ENCODE results near the gene AGPAT4.

AGPAT4 gene

DNA sequence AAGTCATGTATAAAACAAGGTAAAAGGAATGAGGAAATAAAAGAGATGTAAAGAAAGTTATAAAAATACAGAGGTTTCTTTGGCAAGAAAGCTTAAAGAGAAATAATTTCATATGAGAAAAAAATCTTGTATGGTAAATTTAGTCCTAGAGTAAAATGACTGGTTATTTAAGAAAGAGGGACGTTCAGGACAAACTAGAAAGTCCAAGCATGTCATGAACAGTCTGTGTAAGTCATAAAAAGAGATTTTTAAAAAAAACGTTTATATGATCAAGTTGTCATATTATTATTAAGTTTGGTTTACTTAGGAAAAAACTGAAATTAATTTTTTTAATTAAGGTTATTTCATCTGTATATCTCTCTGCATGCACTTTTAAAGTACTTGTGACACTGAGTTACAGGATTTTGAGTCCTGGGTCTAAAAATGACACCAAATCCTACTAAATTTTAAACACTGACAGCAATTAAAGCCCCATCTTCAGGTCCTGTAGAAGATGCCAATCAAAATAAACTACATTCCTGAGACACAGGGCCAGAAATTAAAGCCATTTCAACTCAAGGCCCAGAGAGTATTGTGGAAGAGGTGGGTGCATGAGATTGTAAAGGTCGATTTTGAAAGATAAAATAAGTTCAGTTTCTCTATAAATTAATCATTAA lies 62.4 kb downstream of the AGPAT4 start:
- no peak for DNase-seq (ENCODE audit: low read depth)
- TF ChIP-seq, protein P1, sequence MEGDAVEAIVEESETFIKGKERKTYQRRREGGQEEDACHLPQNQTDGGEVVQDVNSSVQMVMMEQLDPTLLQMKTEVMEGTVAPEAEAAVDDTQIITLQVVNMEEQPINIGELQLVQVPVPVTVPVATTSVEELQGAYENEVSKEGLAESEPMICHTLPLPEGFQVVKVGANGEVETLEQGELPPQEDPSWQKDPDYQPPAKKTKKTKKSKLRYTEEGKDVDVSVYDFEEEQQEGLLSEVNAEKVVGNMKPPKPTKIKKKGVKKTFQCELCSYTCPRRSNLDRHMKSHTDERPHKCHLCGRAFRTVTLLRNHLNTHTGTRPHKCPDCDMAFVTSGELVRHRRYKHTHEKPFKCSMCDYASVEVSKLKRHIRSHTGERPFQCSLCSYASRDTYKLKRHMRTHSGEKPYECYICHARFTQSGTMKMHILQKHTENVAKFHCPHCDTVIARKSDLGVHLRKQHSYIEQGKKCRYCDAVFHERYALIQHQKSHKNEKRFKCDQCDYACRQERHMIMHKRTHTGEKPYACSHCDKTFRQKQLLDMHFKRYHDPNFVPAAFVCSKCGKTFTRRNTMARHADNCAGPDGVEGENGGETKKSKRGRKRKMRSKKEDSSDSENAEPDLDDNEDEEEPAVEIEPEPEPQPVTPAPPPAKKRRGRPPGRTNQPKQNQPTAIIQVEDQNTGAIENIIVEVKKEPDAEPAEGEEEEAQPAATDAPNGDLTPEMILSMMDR (conservative IDR thresholded peaks at IDR 0.05; ENCODE audit: low read length) = no peak
- H3K4me3 ChIP-seq (ENCODE audit: low read length) = no peak overlapping the region

DNA sequence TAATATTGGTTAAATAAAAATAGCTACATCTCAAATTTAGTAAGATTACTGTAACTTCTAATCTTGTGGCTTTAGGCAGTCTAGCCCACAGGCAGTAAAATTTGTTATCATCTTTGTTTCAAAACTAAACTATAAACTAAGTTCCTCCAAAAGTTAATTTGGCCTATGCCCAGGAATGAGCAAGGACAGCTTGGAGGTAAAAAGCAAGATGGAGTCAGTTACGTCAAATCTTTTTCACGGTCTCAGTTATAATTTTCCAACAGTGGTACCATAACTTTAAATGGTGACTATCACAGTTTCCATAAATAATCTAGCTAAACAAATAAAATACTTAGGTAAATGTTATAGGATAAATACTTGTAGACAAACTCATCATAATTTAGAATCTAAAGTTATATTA lies 63.0 kb downstream of the AGPAT4 start:
- DNase-seq (ENCODE audit: low read depth) = no peak
- H3K4me3 ChIP-seq (ENCODE audit: low read length) = no peak overlapping the region
- TF ChIP-seq, protein P1 (conservative IDR thresholded peaks at IDR 0.05; ENCODE audit: low read length) = no peak

GRCh38 chr6:161207200-161207599 lies 66.7 kb downstream of the AGPAT4 start:
- no peak for DNase-seq (ENCODE audit: low read depth)
- TF ChIP-seq, protein P1 (conservative IDR thresholded peaks at IDR 0.05; ENCODE audit: low read length) = no peak
- no peak overlapping the region for H3K4me3 ChIP-seq (ENCODE audit: low read length)

- TF ChIP-seq, protein P1 (conservative IDR thresholded peaks at IDR 0.05; ENCODE audit: low read length) = no peak
- H3K4me3 ChIP-seq (ENCODE audit: low read length) = no peak overlapping the region
- DNase-seq (ENCODE audit: low read depth) = peak; percentile 35
These were observed 68.8 kb downstream of the AGPAT4 start for GRCh38 chr6:161204866-161205557.

GRCh38 chr6:161200610-161201370 lies 73.1 kb downstream of the AGPAT4 start:
- DNase-seq (ENCODE audit: low read depth) = no peak
- TF ChIP-seq, protein P1 (conservative IDR thresholded peaks at IDR 0.05; ENCODE audit: low read length) = no peak
- H3K4me3 ChIP-seq (ENCODE audit: low read length) = no peak overlapping the region

DNA sequence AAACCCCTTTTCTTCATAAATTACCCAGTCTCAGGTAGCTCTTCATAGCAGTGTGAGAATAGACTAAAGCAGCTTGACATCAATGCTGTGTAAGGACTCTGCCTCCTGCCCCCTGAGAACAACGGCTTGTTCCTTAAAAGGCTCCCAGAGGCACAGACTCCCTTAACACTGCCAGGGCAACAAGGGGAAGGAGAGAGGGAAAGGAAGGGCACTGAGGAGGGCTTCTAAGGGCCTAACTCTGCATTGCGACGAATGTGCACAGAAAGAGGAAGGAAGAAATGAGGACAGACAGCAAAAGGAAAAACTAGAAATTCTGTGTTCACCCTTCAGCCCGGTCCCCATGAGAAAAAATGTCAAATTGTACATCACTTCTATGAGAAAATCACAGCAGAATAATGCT lies 74.0 kb downstream of the AGPAT4 start:
- TF ChIP-seq, protein P1 (conservative IDR thresholded peaks at IDR 0.05; ENCODE audit: low read length) = no peak
- H3K4me3 ChIP-seq (ENCODE audit: low read length) = no peak overlapping the region
- DNase-seq (ENCODE audit: low read depth) = no peak
